H1 (cell line): Measurements from ENCODE around the gene SENP1. TPM values are rescaled to one million over a fixed set of nuclear protein-coding genes. Genes with fewer than 3 reads are reported as not detected.

Experiments used
- TAF7 ChIP-seq: optimal IDR thresholded peaks from 2 replicates; pipeline ENCODE3; 2011; ENCODE audit warnings: low read depth, mild to moderate bottlenecking, inconsistent platforms, low read length, moderate library complexity, borderline replicate concordance
- polyA plus RNA-seq, 7 experiments: library from polyadenylated mRNA; depleted of rRNA in 3 of 7; stranded (reverse) in 5 of 7; unstranded in 2 of 7; fragments of >200 nt in 5 of 7; fragments of 200-250 nt in 2 of 7; gene quantifications; 1 replicate in 5 of 7; 2 replicates in 1 of 7; 4 replicates in 1 of 7; pipeline versions ENCODE4 v1.2.1 to v1.2.3, GENCODE V29; 2011 to 2013; ENCODE audit warnings: missing spikeins in 2 of 7, mixed read lengths in 2 of 7
- total RNA-seq: library from RNA; stranded (reverse); fragmentation: NEBNext Ultra II Directional; extraction: Animal tissue kit (Norgen Biotek cat#: 25700); gene quantifications from 2 replicates; pipeline ENCODE4 v1.2.1, GENCODE V29; 2021

Gene SENP1
- total and polyA plus RNA-seq, 2 of the 8 experiments (the other 6 are each of a cell fraction or from before 2014, with no cell fraction given) = 14.2 to 31.5 TPM

DNA sequence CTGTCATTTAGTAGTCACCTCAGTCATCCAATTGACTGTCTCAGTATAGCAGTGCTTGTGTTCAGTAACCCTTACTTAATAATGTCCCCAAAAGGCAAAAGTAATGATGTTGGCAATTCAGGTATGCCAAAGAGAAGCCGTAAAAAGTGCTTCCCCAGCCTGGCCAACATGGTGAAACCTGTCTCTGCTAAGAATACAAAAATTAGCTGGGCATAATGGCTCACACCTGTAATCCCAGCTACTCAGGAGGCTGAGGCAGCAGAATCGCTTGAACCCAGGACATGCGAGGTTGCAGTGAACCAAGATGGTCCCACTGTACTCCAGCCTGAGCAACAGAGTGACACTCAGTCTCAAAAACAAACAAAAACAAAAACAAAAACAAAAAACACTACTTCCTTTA is 33.6 kb downstream of the SENP1 start (continued):
- TF ChIP-seq TAF7 = no peak
- TF ChIP-seq, all 59 proteins: peak for 0
